NCI-H2171 (cell line): Measurements from ENCODE around the gene SPAG6.

Source experiments
- DNase-seq: peaks from one replicate; lab custom pipeline; 2025; lab: John Stamatoyannopoulos, UW

The SPAG6 gene

GRCh38 chr10:22435650-22436049 is 90.4 kb downstream of the SPAG6 start:
- no peak for DNase-seq

- no peak for DNase-seq
These were observed 91.2 kb downstream of the SPAG6 start for GRCh38 chr10:22436526-22436892.

- no peak for DNase-seq
These were observed 91.8 kb downstream of the SPAG6 start for GRCh38 chr10:22436893-22437619.

GRCh38 chr10:22437620-22438588 is 92.6 kb downstream of the SPAG6 start:
- no peak for DNase-seq

- no peak for DNase-seq
These were observed 93.4 kb downstream of the SPAG6 start for GRCh38 chr10:22438711-22439110.

GRCh38 chr10:22442063-22442462 is 96.8 kb downstream of the SPAG6 start:
- no peak for DNase-seq

- no peak for DNase-seq
These were observed 97.2 kb downstream of the SPAG6 start for GRCh38 chr10:22442468-22442867.

- DNase-seq = no peak
These were observed 98.0 kb downstream of the SPAG6 start for GRCh38 chr10:22443175-22443901.

GRCh38 chr10:22444219-22444788 is 99.0 kb downstream of the SPAG6 start:
- DNase-seq = no peak

- DNase-seq = no peak
These were observed 100.2 kb downstream of the SPAG6 start for GRCh38 chr10:22445495-22445894.

- no peak for DNase-seq
These were observed 101.8 kb downstream of the SPAG6 start for GRCh38 chr10:22447068-22447467.

GRCh38 chr10:22451346-22451745 is 106.0 kb downstream of the SPAG6 start:
- no peak for DNase-seq

GRCh38 chr10:22453320-22453719 is 108.0 kb downstream of the SPAG6 start:
- no peak for DNase-seq

- DNase-seq = no peak
These were observed 108.8 kb downstream of the SPAG6 start for GRCh38 chr10:22453948-22454591.

GRCh38 chr10:22454634-22455033 is 109.3 kb downstream of the SPAG6 start:
- DNase-seq = no peak

GRCh38 chr10:22455068-22455857 is 110.0 kb downstream of the SPAG6 start:
- DNase-seq = no peak

- no peak for DNase-seq
These were observed 111.2 kb downstream of the SPAG6 start for GRCh38 chr10:22456486-22456885.

- DNase-seq = no peak
These were observed 113.2 kb downstream of the SPAG6 start for GRCh38 chr10:22458272-22459038.

- DNase-seq = no peak
These were observed 114.2 kb downstream of the SPAG6 start for GRCh38 chr10:22459496-22459895.

GRCh38 chr10:22460101-22460500 is 114.8 kb downstream of the SPAG6 start:
- no peak for DNase-seq
